Testis (tissue), 2 donors: Measurements from ENCODE around the gene GPR62.

Experiments
- POLR2A ChIP-seq: fragments of 450-650 bp; IDR thresholded peaks from one replicate; pipeline ENCODE4 v1.6.1; 2017; ENCODE audit warnings: antibody characterized with exemption, mild to moderate bottlenecking, moderate library complexity
- TF ChIP-seq, protein P1 (sequence below), 3 experiments: fragments of 450-650 bp in 2 of 3; fragments of 200-600 bp in 1 of 3; sonication (generic) in 1 of 3; IDR thresholded peaks; one replicate each; pipeline ENCODE4 v1.5.1; 2016 to 2019; ENCODE audit warnings: antibody characterized with exemption in 3 of 3, mild to moderate bottlenecking in 2 of 3, moderate library complexity in 1 of 3

DNA sequence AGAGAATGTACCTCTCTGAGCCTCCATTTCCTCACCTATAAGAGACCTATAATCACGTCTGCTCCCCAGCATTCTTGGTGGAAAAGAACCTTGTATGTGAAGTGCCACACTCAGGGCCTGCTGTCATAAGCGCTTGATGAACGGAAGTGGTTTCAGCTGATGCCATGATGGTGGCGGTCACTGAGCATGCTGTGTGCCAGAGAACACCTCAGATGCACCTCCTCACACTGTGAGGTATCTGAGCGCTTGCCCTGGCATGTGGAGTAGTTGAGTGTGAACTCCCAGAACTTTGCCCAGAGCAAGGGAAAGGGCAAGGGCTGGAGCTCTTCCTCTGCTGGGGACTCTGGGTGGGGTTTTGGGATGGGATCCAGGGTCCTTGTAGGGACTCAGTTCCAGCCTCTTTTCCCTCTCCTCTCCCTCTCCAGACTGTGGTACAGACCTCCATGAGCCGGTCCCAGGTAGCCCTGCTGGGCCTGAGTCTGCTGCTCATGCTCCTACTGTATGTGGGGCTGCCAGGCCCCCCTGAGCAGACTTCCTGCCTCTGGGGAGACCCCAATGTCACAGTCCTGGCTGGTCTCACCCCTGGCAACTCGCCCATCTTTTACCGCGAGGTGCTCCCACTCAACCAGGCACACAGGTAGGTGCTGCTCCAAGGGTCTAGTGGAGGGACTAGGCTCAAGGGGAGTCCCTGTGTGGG, 22.4 kb downstream of the GPR62 start:
- TF ChIP-seq, protein P1, sequence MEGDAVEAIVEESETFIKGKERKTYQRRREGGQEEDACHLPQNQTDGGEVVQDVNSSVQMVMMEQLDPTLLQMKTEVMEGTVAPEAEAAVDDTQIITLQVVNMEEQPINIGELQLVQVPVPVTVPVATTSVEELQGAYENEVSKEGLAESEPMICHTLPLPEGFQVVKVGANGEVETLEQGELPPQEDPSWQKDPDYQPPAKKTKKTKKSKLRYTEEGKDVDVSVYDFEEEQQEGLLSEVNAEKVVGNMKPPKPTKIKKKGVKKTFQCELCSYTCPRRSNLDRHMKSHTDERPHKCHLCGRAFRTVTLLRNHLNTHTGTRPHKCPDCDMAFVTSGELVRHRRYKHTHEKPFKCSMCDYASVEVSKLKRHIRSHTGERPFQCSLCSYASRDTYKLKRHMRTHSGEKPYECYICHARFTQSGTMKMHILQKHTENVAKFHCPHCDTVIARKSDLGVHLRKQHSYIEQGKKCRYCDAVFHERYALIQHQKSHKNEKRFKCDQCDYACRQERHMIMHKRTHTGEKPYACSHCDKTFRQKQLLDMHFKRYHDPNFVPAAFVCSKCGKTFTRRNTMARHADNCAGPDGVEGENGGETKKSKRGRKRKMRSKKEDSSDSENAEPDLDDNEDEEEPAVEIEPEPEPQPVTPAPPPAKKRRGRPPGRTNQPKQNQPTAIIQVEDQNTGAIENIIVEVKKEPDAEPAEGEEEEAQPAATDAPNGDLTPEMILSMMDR (IDR thresholded peaks at IDR 0.05), result no peak
- no peak for TF ChIP-seq POLR2A
